Chondrocyte (in vitro differentiated cells): ENCODE data around the gene ZNF28. TPM values are rescaled to one million over a fixed set of nuclear protein-coding genes. Genes with fewer than 3 reads are reported as not detected.
"Not testable (repeated sequence)": the region's sequence is repeated elsewhere in the genome, so short reads cannot be mapped to it uniquely, and the experiment has no call there.

Source experiments
- DNase-seq: peaks from one replicate; pipeline ENCODE4 v3.0.0; 2021; ENCODE audit warnings: mixed read lengths, low spot score
- H3K27ac Mint-ChIP-seq: one replicate; pipeline ENCODE4 v1.8.0; 2021; ENCODE audit warnings: mild to moderate bottlenecking, moderate library complexity, mixed read lengths; ENCODE audit not compliant: unreplicated experiment
- H3K27me3 Mint-ChIP-seq: 2 replicates; pipeline ENCODE4 v1.8.0; 2021; ENCODE audit warnings: low read depth, mixed read lengths
- H3K36me3 Mint-ChIP-seq: 2 replicates; pipeline ENCODE4 v1.8.0; 2021; ENCODE audit warnings: low read depth, mixed read lengths
- H3K4me1 Mint-ChIP-seq: 2 replicates; pipeline ENCODE4 v1.8.0; 2021; ENCODE audit warnings: low read depth, mild to moderate bottlenecking, mixed read lengths
- H3K4me3 Mint-ChIP-seq: one replicate; pipeline ENCODE4 v1.8.0; 2021; ENCODE audit warnings: mild to moderate bottlenecking, moderate library complexity, mixed read lengths; ENCODE audit not compliant: unreplicated experiment
- H3K9me3 Mint-ChIP-seq: 2 replicates; pipeline ENCODE4 v1.8.0; 2021; ENCODE audit warnings: low read depth, mixed read lengths
- CTCF ChIP-seq: fragments of 200-600 bp; sonication (generic); IDR thresholded peaks from 2 replicates; pipeline ENCODE4 v1.5.0; 2021; ENCODE audit warnings: antibody characterized with exemption, mild to moderate bottlenecking, moderate library complexity
- total RNA-seq: library from RNA; stranded (reverse); gene quantifications from 3 replicates; pipeline ENCODE4 v1.2.1, GENCODE V29; 2021

Gene ZNF28
- total RNA-seq, 1 donor from 2014 or later: 16.7 TPM

- peaks cover 1% of the 10 kb centered on the region for H3K9me3 Mint-ChIP-seq
- TF ChIP-seq CTCF: no peak
- H3K36me3 Mint-ChIP-seq: peaks cover under 1% of the 10 kb centered on the region
- H3K4me1 Mint-ChIP-seq: peaks cover 4% of the 10 kb centered on the region
- no peaks in the 10 kb centered on the region for H3K27me3 Mint-ChIP-seq
- H3K27ac Mint-ChIP-seq: no peak overlapping the region
- H3K4me3 Mint-ChIP-seq: no peak overlapping the region
- DNase-seq: no peak
Observed at GRCh38 chr19:52825765-52826164, 4.3 kb upstream of the ZNF28 start.

GRCh38 chr19:52823676-52824075, 2.2 kb upstream of the ZNF28 start:
- Mint-ChIP-seq H3K27ac (no peak overlapping the region), H3K4me3 (no peak overlapping the region), H3K4me1 (peaks cover 10% of the 10 kb centered on the region), H3K36me3 (peaks cover 3% of the 10 kb centered on the region), H3K27me3 (no peaks in the 10 kb centered on the region), H3K9me3 (no peaks in the 10 kb centered on the region)
- no peak for DNase-seq
- no peak for TF ChIP-seq CTCF

GRCh38 chr19:52820472-52821203, 795 bp downstream of the ZNF28 start:
- H3K27ac Mint-ChIP-seq: peak overlapping the region; percentile 86
- peaks cover 12% of the 10 kb centered on the region for H3K36me3 Mint-ChIP-seq
- H3K9me3 Mint-ChIP-seq, DNase-seq, H3K27me3 Mint-ChIP-seq: not testable (repeated sequence)
- peaks cover 10% of the 10 kb centered on the region for H3K4me1 Mint-ChIP-seq
- H3K4me3 Mint-ChIP-seq: peak overlapping the region; percentile 93

GRCh38 chr19:52809801-52810200, 11.6 kb downstream of the ZNF28 start:
- Mint-ChIP-seq H3K27me3 (no peaks in the 10 kb centered on the region), H3K9me3 (peaks cover 23% of the 10 kb centered on the region), H3K27ac (no peak overlapping the region), H3K4me3 (no peak overlapping the region), H3K36me3 (peaks cover 46% of the 10 kb centered on the region), H3K4me1 (no peaks in the 10 kb centered on the region)
- DNase-seq: no peak
- no peak for TF ChIP-seq CTCF

GRCh38 chr19:52799950-52800640, 21.3 kb downstream of the ZNF28 start:
- H3K9me3 Mint-ChIP-seq: peaks cover 74% of the 10 kb centered on the region
- H3K4me1 Mint-ChIP-seq, H3K4me3 Mint-ChIP-seq, H3K27ac Mint-ChIP-seq, H3K27me3 Mint-ChIP-seq, DNase-seq: not testable (repeated sequence)
- peaks cover 80% of the 10 kb centered on the region for H3K36me3 Mint-ChIP-seq

- H3K4me1 Mint-ChIP-seq: peaks cover 18% of the 10 kb centered on the region
- H3K36me3 Mint-ChIP-seq: peaks cover 5% of the 10 kb centered on the region
- H3K9me3 Mint-ChIP-seq: peaks cover 28% of the 10 kb centered on the region
- DNase-seq: no peak
- no peaks in the 10 kb centered on the region for H3K27me3 Mint-ChIP-seq
- TF ChIP-seq CTCF: no peak
- H3K4me3 Mint-ChIP-seq: no peak overlapping the region
- H3K27ac Mint-ChIP-seq: no peak overlapping the region
Observed at GRCh38 chr19:52789440-52789839, 32.0 kb downstream of the ZNF28 start.
